ENCODE results near the gene CHCHD6.

GRCh38 chr3:126743781-126744180 is 39.7 kb downstream of the CHCHD6 start:
- TF ChIP-seq MAX (IDR thresholded peaks at IDR 0.05; ENCODE audit: insufficient read depth, insufficient read length) (no peak), CTCF (IDR thresholded peaks at IDR 0.05; ENCODE audit: extremely low read depth in 1 of 2, insufficient read depth in 1 of 2, low read depth in 1 of 2, low read length in 2 of 2) (no peak), EZH2 (IDR thresholded peaks at IDR 0.05; ENCODE audit: borderline replicate concordance, low read depth, low read length, severe bottlenecking) (no peak)

All from endothelial cell of umbilical vein (primary cell).